Spleen (tissue), 11 donors: ENCODE results near the gene PADI4. TPM values are rescaled to one million over a fixed set of nuclear protein-coding genes. Genes with fewer than 3 reads are reported as not detected.

Source experiments
- DNase-seq: peaks from one replicate; pipeline ENCODE4 v3.0.0-alpha.2; 2020
- H3K27ac ChIP-seq, 8 donors: fragments of 200-600 bp; sonication (generic) in 7 of 8; 1 replicate in 4 of 8; 2 replicates in 4 of 8; pipeline versions ENCODE4 v1.5.0 to v1.8.0; 2016 to 2021; ENCODE audit warnings: inconsistent platforms in 4 of 8, mild to moderate bottlenecking in 4 of 8, moderate library complexity in 1 of 8
- H3K27me3 ChIP-seq, 7 donors: fragments of 200-600 bp; sonication (generic) in 6 of 7; replicated peaks in 1 of 7; 1 replicate in 4 of 7; 2 replicates in 3 of 7; pipeline versions ENCODE4 v1.5.0 to v1.8.0; 2016 to 2021; ENCODE audit warnings: inconsistent platforms in 3 of 7, mild to moderate bottlenecking in 1 of 7
- H3K36me3 ChIP-seq, 6 donors: fragments of 200-600 bp; sonication (generic) in 5 of 6; 1 replicate in 4 of 6; 2 replicates in 2 of 6; pipeline versions ENCODE4 v1.5.0 to v1.8.0; 2016 to 2021; ENCODE audit warnings: inconsistent platforms in 2 of 6
- H3K4me1 ChIP-seq, 6 donors: fragments of 200-600 bp; sonication (generic) in 5 of 6; 1 replicate in 3 of 6; 2 replicates in 3 of 6; pipeline versions ENCODE4 v1.5.0 to v1.8.0; 2016 to 2021; ENCODE audit warnings: inconsistent platforms in 3 of 6
- H3K4me3 ChIP-seq, 8 donors: fragments of 200-600 bp; sonication (generic) in 7 of 8; 1 replicate in 4 of 8; 2 replicates in 4 of 8; pipeline versions ENCODE4 v1.5.0 to v1.8.0; 2016 to 2021; ENCODE audit warnings: inconsistent platforms in 4 of 8, mild to moderate bottlenecking in 4 of 8, moderate library complexity in 2 of 8
- H3K9me3 ChIP-seq, 8 donors: fragments of 200-600 bp; sonication (generic) in 7 of 8; 1 replicate in 4 of 8; 2 replicates in 4 of 8; pipeline versions ENCODE4 v1.5.0 to v1.8.0; 2016 to 2021; ENCODE audit warnings: inconsistent platforms in 4 of 8
- CTCF ChIP-seq, 11 experiments: fragments of 200-600 bp in 7 of 11; fragments of 450-650 bp in 4 of 11; sonication (generic) in 4 of 11; IDR thresholded peaks in 8 of 11; conservative IDR thresholded peaks in 3 of 11; 1 replicate in 7 of 11; 2 replicates in 4 of 11; pipeline versions ENCODE4 v1.4.0 to v1.8.0; 2016 to 2021; ENCODE audit warnings: antibody characterized with exemption in 11 of 11, inconsistent platforms in 4 of 11, mild to moderate bottlenecking in 1 of 11
- POLR2A ChIP-seq, 3 donors: fragments of 450-650 bp; IDR thresholded peaks; one replicate each; pipeline ENCODE4 v1.5.1; 2017; ENCODE audit warnings: antibody characterized with exemption in 3 of 3, mild to moderate bottlenecking in 1 of 3
- POLR2AphosphoS5 ChIP-seq, 3 donors: sonication (generic); formaldehyde crosslinking; IDR thresholded peaks; one replicate each; pipeline ENCODE4 v1.5.1; 2017; ENCODE audit warnings: antibody characterized with exemption in 3 of 3
- WGBS, 5 donors: extraction: QIAGEN DNeasy Blood & Tissue Kit in 3 of 5; methylation state at CpG; one replicate each; pipeline versions ENCODE4 v1.1.5 to v1.1.7; 2013 to 2018; 5-methylcytosine and 5-hydroxymethylcytosine counted together
- intact Hi-C: fragments of 100-400 bp; cut with DNase I; formaldehyde crosslinking; loops from one replicate; pipeline ENCODE4 v1.15.0; 2023; ENCODE audit warnings: low total_unique reads
- polyA plus RNA-seq, 3 donors: library from polyadenylated mRNA; stranded (reverse); fragments of 200-250 nt; gene quantifications; one replicate each; pipeline ENCODE4 v1.2.1, GENCODE V29; 2013
- total RNA-seq, 7 donors: library from RNA; depleted of rRNA in 3 of 7; stranded (reverse); fragments of >200 nt in 3 of 7; fragmentation: NEBNext Ultra II Directional in 4 of 7; extraction: Animal tissue kit (Norgen Biotek cat#: 25700) in 4 of 7; gene quantifications; one replicate each; pipeline versions ENCODE4 v1.1.0 to v1.2.1, GENCODE V29; 2016 to 2021
- donor health status: healthy with polysubstance abuse.
- donor health status: DM: no; HTN: no; CAD: no; lungs with moderate emphysema.
- donor health status: DM: no; HTN: no; CAD: no.
- donor health status: Bipolar disorder and iron deficiency.
- donor health status: healthy.
- donor health status: DM: no; HTN: no; CAD: no.
- donor health status: DM: yes; HTN: yes; CAD: no.

The PADI4 gene
- total and polyA plus RNA-seq, 10 donors, result 5.1 to 122 (median 19.8) TPM

- intact Hi-C loops, result no loop called here
- Histone ChIP-seq H3K4me1 (no peaks in the 10 kb centered on the region), H3K27ac (no peak overlapping the region), H3K36me3 (no peaks in the 10 kb centered on the region), H3K9me3 (peaks cover 0 to 9% (median 0%) of the 10 kb centered on the region in 8 donors), H3K27me3 (no peaks in the 10 kb centered on the region), H3K4me3 (no peak overlapping the region)
- WGBS, 5 donors, result 84 to 96% (median 87%) methylated on average over 4 of the region's 4 CpGs
- TF ChIP-seq POLR2AphosphoS5 (IDR thresholded peaks at IDR 0.05) (no peak), CTCF (IDR thresholded peaks at IDR 0.05 in 8 of 11, conservative IDR thresholded peaks at IDR 0.05 in 3 of 11) (no peak), POLR2A (IDR thresholded peaks at IDR 0.05) (no peak)
- no peak for DNase-seq
Observed at GRCh38 chr1:17265950-17266349, 42.0 kb upstream of the PADI4 start.

DNA sequence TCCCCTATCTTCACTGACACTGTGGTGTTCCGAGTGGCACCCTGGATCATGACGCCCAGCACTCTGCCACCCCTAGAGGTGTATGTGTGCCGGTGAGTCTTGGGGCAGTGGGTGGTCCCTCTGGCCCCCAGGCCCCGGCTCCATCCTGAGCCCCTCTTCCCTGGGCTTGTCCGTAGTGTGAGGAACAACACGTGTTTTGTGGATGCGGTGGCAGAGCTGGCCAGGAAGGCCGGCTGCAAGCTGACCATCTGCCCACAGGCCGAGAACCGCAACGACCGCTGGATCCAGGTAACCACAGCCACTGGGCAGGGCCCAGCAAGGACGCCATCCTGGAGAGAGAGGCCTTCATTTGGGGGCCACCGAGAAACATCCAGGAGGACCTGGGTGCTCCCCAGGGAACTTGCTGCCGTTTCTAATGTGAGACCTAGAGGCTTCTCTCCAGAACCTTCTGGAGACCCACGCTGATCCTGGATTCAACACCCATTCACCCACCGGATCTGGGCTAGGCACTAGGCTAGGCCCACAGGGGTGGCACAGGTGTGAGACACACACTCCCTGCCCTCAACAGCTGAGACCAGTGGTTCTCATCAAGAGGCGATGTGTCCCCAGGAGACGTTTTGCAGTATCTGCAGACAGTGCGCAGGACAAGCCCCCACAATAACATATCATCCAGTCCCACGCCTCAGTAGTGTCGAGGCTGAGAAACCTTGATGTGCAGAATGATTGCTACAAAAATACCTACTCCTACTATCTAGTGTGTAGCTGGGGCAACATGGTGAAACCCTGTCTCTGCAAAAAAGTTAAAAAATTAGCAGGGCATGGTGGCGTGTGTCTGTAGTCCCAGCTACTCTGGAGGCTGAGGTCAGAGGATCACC is 36.9 kb upstream of the PADI4 start:
- no peaks in the 10 kb centered on the region for H3K36me3 ChIP-seq
- peaks cover 0 to 21% (median 0%) of the 10 kb centered on the region in 7 donors for H3K27me3 ChIP-seq
- H3K4me1 ChIP-seq, result peaks cover 0 to 5% (median 0%) of the 10 kb centered on the region in 6 donors
- H3K9me3 ChIP-seq, result no peaks in the 10 kb centered on the region
- 90 to 96% (median 92%) methylated on average over 14 to 23 of the region's 23 CpGs for WGBS, 5 donors
- no peak overlapping the region for H3K4me3 ChIP-seq
- intact Hi-C loops, result no loop called here
- no peak for TF ChIP-seq CTCF (IDR thresholded peaks at IDR 0.05 in 8 of 11, conservative IDR thresholded peaks at IDR 0.05 in 3 of 11)
- TF ChIP-seq POLR2AphosphoS5 (IDR thresholded peaks at IDR 0.05), result no peak
- TF ChIP-seq POLR2A (IDR thresholded peaks at IDR 0.05), result no peak
- H3K27ac ChIP-seq, result no peak overlapping the region
- DNase-seq, result peak; percentile 51

DNA sequence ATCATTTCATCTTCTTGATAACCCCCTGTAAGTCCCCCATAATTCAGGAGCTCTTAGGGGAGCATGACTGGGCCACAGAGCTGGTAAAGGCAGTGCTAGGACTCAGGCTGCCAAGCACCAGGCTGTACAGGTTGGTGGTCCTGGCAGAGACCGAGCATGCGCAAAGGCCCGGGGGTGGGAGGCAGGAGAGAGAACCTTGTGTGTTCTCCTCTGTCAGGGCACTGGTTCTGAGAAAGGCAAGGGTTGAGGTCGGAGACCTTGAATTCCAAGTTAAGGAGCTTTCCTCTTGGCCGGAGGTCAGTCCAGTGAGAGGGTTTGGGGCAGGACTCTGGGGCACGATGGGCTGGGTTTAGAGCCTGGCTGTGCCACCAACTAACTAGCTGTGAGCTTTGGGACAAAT is 35.9 kb upstream of the PADI4 start:
- 86 to 92% (median 89%) methylated on average over 6 of the region's 6 CpGs for WGBS, 5 donors
- intact Hi-C loops, result no loop called here
- H3K27me3 ChIP-seq, result peaks cover 0 to 31% (median 0%) of the 10 kb centered on the region in 7 donors
- H3K4me1 ChIP-seq, result peaks cover 0 to 15% (median 0%) of the 10 kb centered on the region in 6 donors
- no peaks in the 10 kb centered on the region for H3K9me3 ChIP-seq
- no peak overlapping the region for H3K4me3 ChIP-seq
- H3K27ac ChIP-seq, result no peak overlapping the region
- DNase-seq, result peak; percentile 68
- TF ChIP-seq CTCF (IDR thresholded peaks at IDR 0.05 in 8 of 11, conservative IDR thresholded peaks at IDR 0.05 in 3 of 11) (no peak), POLR2AphosphoS5 (IDR thresholded peaks at IDR 0.05) (no peak), POLR2A (IDR thresholded peaks at IDR 0.05) (no peak)
- no peaks in the 10 kb centered on the region for H3K36me3 ChIP-seq

GRCh38 chr1:17272646-17273045 is 35.4 kb upstream of the PADI4 start:
- peaks cover 0 to 36% (median 0%) of the 10 kb centered on the region in 7 donors for H3K27me3 ChIP-seq
- no peak overlapping the region for H3K27ac ChIP-seq
- H3K9me3 ChIP-seq, result no peaks in the 10 kb centered on the region
- H3K4me3 ChIP-seq, result no peak overlapping the region
- peak; percentile 11 for DNase-seq
- WGBS, 5 donors, result 53 to 68% (median 58%) methylated on average over 4 of the region's 4 CpGs
- intact Hi-C loops, result no loop called here
- H3K36me3 ChIP-seq, result no peaks in the 10 kb centered on the region
- peaks cover 0 to 21% (median 0%) of the 10 kb centered on the region in 6 donors for H3K4me1 ChIP-seq
- TF ChIP-seq CTCF (IDR thresholded peaks at IDR 0.05 in 8 of 11, conservative IDR thresholded peaks at IDR 0.05 in 3 of 11), result no peak
- TF ChIP-seq POLR2AphosphoS5 (IDR thresholded peaks at IDR 0.05), result no peak
- TF ChIP-seq POLR2A (IDR thresholded peaks at IDR 0.05), result no peak
